C4-2B (cell line): ENCODE data around the gene VSIG8.

Experiments
- ZFX ChIP-seq: fragments of 450-650 bp; IDR thresholded peaks from 2 replicates; pipeline ENCODE4 v1.6.1; 2017
- TF ChIP-seq, protein P1 (sequence below): fragments of 450-650 bp; conservative IDR thresholded peaks from 2 replicates; pipeline ENCODE4 v1.5.1; 2017; ENCODE audit warnings: mild to moderate bottlenecking

DNA sequence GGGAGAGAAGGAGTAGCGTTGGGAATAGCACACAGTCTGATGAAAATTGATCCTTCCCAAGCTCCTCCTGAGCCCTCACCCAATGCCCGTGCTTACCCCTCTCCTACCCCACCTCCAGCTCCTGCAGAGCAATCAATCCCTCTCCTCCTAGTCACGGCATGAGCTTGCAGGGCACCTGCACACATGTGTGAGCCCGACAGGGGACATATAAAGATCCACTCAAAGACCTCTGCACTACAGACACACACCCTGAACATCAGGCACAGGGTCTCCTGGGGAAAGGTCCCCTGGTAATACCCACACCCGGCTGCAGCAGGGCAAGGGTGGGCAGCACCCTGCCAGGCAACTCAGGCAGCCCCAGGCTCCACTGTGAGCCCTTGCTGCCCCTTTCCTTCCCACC, 426 bp downstream of the VSIG8 start:
- TF ChIP-seq, protein P1, sequence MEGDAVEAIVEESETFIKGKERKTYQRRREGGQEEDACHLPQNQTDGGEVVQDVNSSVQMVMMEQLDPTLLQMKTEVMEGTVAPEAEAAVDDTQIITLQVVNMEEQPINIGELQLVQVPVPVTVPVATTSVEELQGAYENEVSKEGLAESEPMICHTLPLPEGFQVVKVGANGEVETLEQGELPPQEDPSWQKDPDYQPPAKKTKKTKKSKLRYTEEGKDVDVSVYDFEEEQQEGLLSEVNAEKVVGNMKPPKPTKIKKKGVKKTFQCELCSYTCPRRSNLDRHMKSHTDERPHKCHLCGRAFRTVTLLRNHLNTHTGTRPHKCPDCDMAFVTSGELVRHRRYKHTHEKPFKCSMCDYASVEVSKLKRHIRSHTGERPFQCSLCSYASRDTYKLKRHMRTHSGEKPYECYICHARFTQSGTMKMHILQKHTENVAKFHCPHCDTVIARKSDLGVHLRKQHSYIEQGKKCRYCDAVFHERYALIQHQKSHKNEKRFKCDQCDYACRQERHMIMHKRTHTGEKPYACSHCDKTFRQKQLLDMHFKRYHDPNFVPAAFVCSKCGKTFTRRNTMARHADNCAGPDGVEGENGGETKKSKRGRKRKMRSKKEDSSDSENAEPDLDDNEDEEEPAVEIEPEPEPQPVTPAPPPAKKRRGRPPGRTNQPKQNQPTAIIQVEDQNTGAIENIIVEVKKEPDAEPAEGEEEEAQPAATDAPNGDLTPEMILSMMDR = no peak
- TF ChIP-seq ZFX = no peak
